B cell (primary cell): ENCODE data around the gene KRT23. TPM values are rescaled to one million over a fixed set of nuclear protein-coding genes. Genes with fewer than 3 reads are reported as not detected.

Experiments used
- ATAC-seq: fragments of 200-7000 bp; cut with Tn5 transposase; one replicate; pipeline ENCODE4 v1.10.0; 2021; ENCODE audit warnings: low read depth, mild to moderate bottlenecking, moderate number of reproducible peaks, moderate library complexity
- CTCF ChIA-PET: fragments of 350-600 bp; sonication (Branson Sonifier 250); formaldehyde crosslinking; loops from one replicate; lab custom pipeline; 2021; ENCODE audit warnings: antibody characterized with exemption, inconsistent platforms; lab: Charles Lee
- POLR2A ChIA-PET: fragments of 350-600 bp; sonication (Branson Sonifier 250); formaldehyde crosslinking; loops from one replicate; lab custom pipeline; 2021; ENCODE audit warnings: antibody characterized with exemption; lab: Charles Lee
- DNase-seq: peaks from one replicate; pipeline ENCODE4 v3.0.0; 2013
- H2AFZ ChIP-seq: 2 replicates; pipeline ENCODE4 v1.6.1; 2012; ENCODE audit warnings: mild to moderate bottlenecking, low read depth, low read length; ENCODE audit not compliant: insufficient read depth, poor library complexity, severe bottlenecking
- H3K27ac ChIP-seq, 2 donors: 1 replicate in 1 of 2; 2 replicates in 1 of 2; pipeline ENCODE4 v1.5.1; 2012 to 2013; ENCODE audit warnings: low read length in 2 of 2, mild to moderate bottlenecking in 2 of 2, moderate library complexity in 1 of 2
- H3K27me3 ChIP-seq, 4 experiments: fragments of 200-600 bp in 1 of 4; sonication (generic) in 1 of 4; replicated peaks in 1 of 4; 1 replicate in 2 of 4; 2 replicates in 2 of 4; pipeline versions ENCODE4 v1.6.1 to v1.7.0; 2013 to 2016; ENCODE audit warnings: low read length in 3 of 4, mild to moderate bottlenecking in 2 of 4, mixed read lengths in 1 of 4, moderate library complexity in 1 of 4; ENCODE audit not compliant: insufficient read depth in 4 of 4, control insufficient read depth in 3 of 4; ENCODE audit errors: control extremely low read depth in 1 of 4
- H3K36me3 ChIP-seq, 2 experiments: replicated peaks in 1 of 2; 1 replicate in 1 of 2; 2 replicates in 1 of 2; pipeline versions ENCODE4 v1.6.1 to v1.7.1; 2013; ENCODE audit warnings: low read length in 1 of 2; ENCODE audit not compliant: insufficient read depth in 2 of 2, control insufficient read depth in 1 of 2; ENCODE audit errors: control extremely low read depth in 1 of 2, extremely low read depth in 1 of 2
- H3K4me1 ChIP-seq, 2 donors: fragments of 200-600 bp in 1 of 2; sonication (generic) in 1 of 2; 1 replicate in 1 of 2; 2 replicates in 1 of 2; pipeline versions ENCODE4 v1.5.1 to v1.6.1; 2013 to 2017; ENCODE audit warnings: low read length in 2 of 2; ENCODE audit not compliant: control insufficient read depth in 2 of 2, insufficient read depth in 2 of 2
- H3K4me2 ChIP-seq: replicated peaks from 2 replicates; pipeline ENCODE3; 2012; ENCODE audit warnings: mild to moderate bottlenecking, low read depth, low read length; ENCODE audit not compliant: poor library complexity, severe bottlenecking
- H3K4me3 ChIP-seq, 5 experiments: fragments of 200-600 bp in 1 of 5; sonication (generic) in 1 of 5; 1 replicate in 3 of 5; 2 replicates in 2 of 5; pipeline versions ENCODE4 v1.5.1 to v1.7.0; 2011 to 2016; ENCODE audit warnings: low read length in 4 of 5, mild to moderate bottlenecking in 4 of 5, low read depth in 2 of 5, control low read depth in 1 of 5, moderate library complexity in 1 of 5; ENCODE audit not compliant: insufficient read depth in 1 of 5; ENCODE audit errors: control extremely low read depth in 1 of 5, extremely low read depth in 1 of 5
- H3K79me2 ChIP-seq: fragments of 200-600 bp; sonication (generic); one replicate; pipeline ENCODE4 v1.6.0; 2016; ENCODE audit warnings: low read length; ENCODE audit not compliant: control insufficient read depth, insufficient read depth
- H3K9ac ChIP-seq: fragments of 200-600 bp; sonication (generic); 2 replicates; pipeline ENCODE4 v1.6.1; 2017; ENCODE audit warnings: mild to moderate bottlenecking, low read length, moderate library complexity
- H3K9me3 ChIP-seq, 3 donors: one replicate each; pipeline versions ENCODE4 v1.6.1 to v1.7.1; 2013; ENCODE audit warnings: low read length in 2 of 3; ENCODE audit not compliant: control insufficient read depth in 2 of 3, insufficient read depth in 1 of 3; ENCODE audit errors: control extremely low read depth in 1 of 3
- H4K20me1 ChIP-seq: 2 replicates; pipeline ENCODE4 v1.6.0; 2012; ENCODE audit warnings: mild to moderate bottlenecking, low read length; ENCODE audit not compliant: insufficient read depth, control insufficient read depth, poor library complexity, severe bottlenecking
- H3K27ac Mint-ChIP-seq: one replicate; pipeline ENCODE4 v1.8.0; 2021; ENCODE audit warnings: mixed read lengths
- H3K27me3 Mint-ChIP-seq: one replicate; pipeline ENCODE4 v1.8.0; 2021; ENCODE audit warnings: mixed read lengths
- H3K4me1 Mint-ChIP-seq: one replicate; pipeline ENCODE4 v1.8.0; 2021; ENCODE audit warnings: mixed read lengths
- H3K4me3 Mint-ChIP-seq: one replicate; pipeline ENCODE4 v1.8.0; 2021; ENCODE audit warnings: mixed read lengths
- H3K9me3 Mint-ChIP-seq: one replicate; pipeline ENCODE4 v1.8.0; 2022; ENCODE audit warnings: mixed read lengths; ENCODE audit not compliant: insufficient read depth
- EZH2 ChIP-seq: IDR thresholded peaks from 2 replicates; pipeline ENCODE4 v1.6.1; 2012; ENCODE audit warnings: borderline replicate concordance, low read depth, mild to moderate bottlenecking, moderate library complexity, low read length; ENCODE audit not compliant: insufficient read depth, poor library complexity, severe bottlenecking
- WGBS: methylation state at CpG from one replicate; pipeline ENCODE4 v1.1.5; 2013; ENCODE audit warnings: missing lambda C conversion rate; ENCODE audit not compliant: insufficient coverage; 5-methylcytosine and 5-hydroxymethylcytosine counted together
- intact Hi-C: fragments of 100-400 bp; cut with micrococcal nuclease; formaldehyde crosslinking; loops from one replicate; pipeline ENCODE4 v1.10.0; 2022
- polyA plus RNA-seq: library from polyadenylated mRNA; depleted of rRNA; stranded (reverse); fragments of >200 nt; gene quantifications from 2 replicates; pipeline ENCODE4 v1.2.3, GENCODE V29; 2012
- total RNA-seq, 2 donors: library from RNA; stranded (reverse); fragments of 120-200 nt in 1 of 2; gene quantifications; 1 replicate in 1 of 2; 2 replicates in 1 of 2; pipeline versions ENCODE4 v1.2.3 to v1.2.4, GENCODE V29; 2013 to 2022
- TF ChIP-seq, protein P1 (sequence below): fragments of 200-600 bp; IDR thresholded peaks from one replicate; pipeline ENCODE4 v1.8.0; 2022; ENCODE audit warnings: antibody characterized with exemption, mild to moderate bottlenecking

The KRT23 gene
- total and polyA plus RNA-seq, 2 donors (not counting 1 experiment from before 2014, with no cell fraction given), result 0.06 TPM; not detected in 1

DNA sequence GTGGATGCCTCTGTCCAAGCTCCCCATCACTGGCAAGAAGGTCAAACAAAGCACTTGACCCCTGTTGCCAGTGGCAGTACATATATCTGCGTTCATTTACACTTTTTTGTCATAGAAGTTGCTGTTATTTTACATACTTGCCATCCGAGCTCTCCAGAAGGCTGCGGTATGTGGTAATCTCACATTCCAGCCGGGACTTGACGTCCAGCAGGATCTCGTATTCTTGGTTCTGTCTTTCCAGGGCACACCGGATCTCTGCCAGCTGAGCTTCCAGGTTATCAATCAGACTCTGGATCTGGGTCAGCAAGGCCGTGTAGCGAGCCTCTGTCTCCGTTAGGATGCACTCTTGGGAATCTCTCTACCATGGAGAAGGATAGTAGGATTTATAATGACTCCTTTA, 22.7 kb upstream of the KRT23 start:
- Mint-ChIP-seq H3K4me1 (no peaks in the 10 kb centered on the region), H3K27me3 (peaks cover 30% of the 10 kb centered on the region), H3K9me3 (peaks cover 2% of the 10 kb centered on the region), H3K27ac (no peak overlapping the region), H3K4me3 (no peak overlapping the region)
- Histone ChIP-seq H3K4me3 (no peak overlapping the region), H3K79me2 (no peaks in the 10 kb centered on the region), H3K9me3 (peaks cover 0 to 2% (median 0%) of the 10 kb centered on the region in 3 donors), H3K4me1 (no peaks in the 10 kb centered on the region), H4K20me1 (no peaks in the 10 kb centered on the region), H3K27me3 (peaks cover 0 to 5% (median 0%) of the 10 kb centered on the region in 4 experiments), H3K36me3 (no peaks in the 10 kb centered on the region), H3K9ac (no peak overlapping the region), H3K4me2 (no peak overlapping the region), H3K27ac (no peak overlapping the region), H2AFZ (no peak overlapping the region)
- intact Hi-C loops, result loop anchor here (10.0 kb wide), 1 partner anchor 235 kb away; no protein-coding TSS in a partner anchor
- ATAC-seq (no peak), DNase-seq (no peak)
- TF ChIP-seq, protein P1, sequence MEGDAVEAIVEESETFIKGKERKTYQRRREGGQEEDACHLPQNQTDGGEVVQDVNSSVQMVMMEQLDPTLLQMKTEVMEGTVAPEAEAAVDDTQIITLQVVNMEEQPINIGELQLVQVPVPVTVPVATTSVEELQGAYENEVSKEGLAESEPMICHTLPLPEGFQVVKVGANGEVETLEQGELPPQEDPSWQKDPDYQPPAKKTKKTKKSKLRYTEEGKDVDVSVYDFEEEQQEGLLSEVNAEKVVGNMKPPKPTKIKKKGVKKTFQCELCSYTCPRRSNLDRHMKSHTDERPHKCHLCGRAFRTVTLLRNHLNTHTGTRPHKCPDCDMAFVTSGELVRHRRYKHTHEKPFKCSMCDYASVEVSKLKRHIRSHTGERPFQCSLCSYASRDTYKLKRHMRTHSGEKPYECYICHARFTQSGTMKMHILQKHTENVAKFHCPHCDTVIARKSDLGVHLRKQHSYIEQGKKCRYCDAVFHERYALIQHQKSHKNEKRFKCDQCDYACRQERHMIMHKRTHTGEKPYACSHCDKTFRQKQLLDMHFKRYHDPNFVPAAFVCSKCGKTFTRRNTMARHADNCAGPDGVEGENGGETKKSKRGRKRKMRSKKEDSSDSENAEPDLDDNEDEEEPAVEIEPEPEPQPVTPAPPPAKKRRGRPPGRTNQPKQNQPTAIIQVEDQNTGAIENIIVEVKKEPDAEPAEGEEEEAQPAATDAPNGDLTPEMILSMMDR, result no peak
- TF ChIP-seq EZH2, result no peak
- WGBS, result 94% methylated on average over 6 of the region's 10 CpGs
- CTCF ChIA-PET, result interaction anchor here (1.0 kb wide), 1 partner anchor 362 kb away, joined by 3 read pairs; no protein-coding TSS in a partner anchor
- POLR2A ChIA-PET, result no interaction called here

DNA sequence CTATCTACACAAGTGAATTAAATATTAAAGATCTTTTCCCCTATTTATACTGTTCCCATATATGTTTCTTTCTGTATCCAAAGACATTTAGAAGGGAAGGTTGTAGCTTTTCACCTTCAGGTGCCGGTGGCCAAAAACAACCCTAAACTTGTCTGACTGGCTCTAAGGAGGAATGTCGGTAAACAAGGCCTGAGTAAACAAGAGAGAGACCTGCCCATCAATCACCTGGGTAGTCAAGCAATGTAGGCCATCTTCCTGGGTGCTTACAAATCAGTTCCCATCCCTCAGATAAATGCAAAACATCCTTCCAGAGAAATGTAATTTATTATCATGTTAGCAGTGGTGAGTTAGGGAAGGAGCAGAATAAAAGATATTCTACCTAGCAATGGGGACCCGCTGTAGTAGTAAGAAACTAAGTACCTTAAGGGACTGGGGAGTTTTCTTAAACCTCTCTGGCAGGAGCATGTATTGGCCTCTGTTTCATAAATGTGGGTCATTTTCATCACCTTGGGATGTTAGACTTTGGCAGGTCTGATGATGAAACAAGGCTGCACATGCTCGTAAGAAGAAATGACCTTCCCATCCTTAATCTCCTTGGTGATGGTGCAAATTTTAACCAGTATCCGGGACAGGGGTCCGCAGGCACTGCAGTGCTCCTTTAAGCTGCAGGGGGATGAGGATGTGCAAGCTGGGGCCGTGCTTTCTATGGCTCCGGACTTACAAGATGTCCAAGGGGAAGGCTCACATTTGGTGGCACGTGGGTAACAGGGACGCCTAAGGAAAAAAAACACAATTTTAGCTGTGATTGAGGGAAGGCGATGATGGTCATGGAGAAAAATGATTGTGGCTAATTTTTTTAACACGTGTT, 20.9 kb upstream of the KRT23 start:
- ATAC-seq, result no peak
- 94% methylated on average over 6 of the region's 12 CpGs for WGBS
- DNase-seq, result no peak
- H3K4me3 Mint-ChIP-seq, result no peak overlapping the region
- ChIA-PET CTCF (no interaction called here), POLR2A (no interaction called here)
- peaks cover 35% of the 10 kb centered on the region for H3K27me3 Mint-ChIP-seq
- no peak overlapping the region for H3K27ac Mint-ChIP-seq
- TF ChIP-seq, protein P1, result no peak
- no peak for TF ChIP-seq EZH2
- Histone ChIP-seq H3K4me2 (no peak overlapping the region), H4K20me1 (no peaks in the 10 kb centered on the region), H3K9ac (no peak overlapping the region), H2AFZ (no peak overlapping the region), H3K4me1 (no peaks in the 10 kb centered on the region), H3K9me3 (no peaks in the 10 kb centered on the region), H3K79me2 (no peaks in the 10 kb centered on the region), H3K4me3 (no peak overlapping the region), H3K36me3 (no peaks in the 10 kb centered on the region), H3K27me3 (peaks cover 0 to 6% (median 5%) of the 10 kb centered on the region in 4 experiments), H3K27ac (no peak overlapping the region)
- intact Hi-C loops, result no loop called here
- H3K4me1 Mint-ChIP-seq, result no peaks in the 10 kb centered on the region
- peaks cover 1% of the 10 kb centered on the region for H3K9me3 Mint-ChIP-seq
